ENCODE results near the gene CCDC186.

CCDC186 gene

GRCh38 chr10:114103284-114103683 lies 70.7 kb downstream of the CCDC186 start:
- DNase-seq: no peak

- DNase-seq: no peak
These were observed 71.7 kb downstream of the CCDC186 start for GRCh38 chr10:114102256-114102655.

- no peak for DNase-seq
These were observed 72.9 kb downstream of the CCDC186 start for GRCh38 chr10:114100848-114101741.

GRCh38 chr10:114096864-114097263 lies 77.1 kb downstream of the CCDC186 start:
- DNase-seq: no peak

- no peak for DNase-seq
These were observed 78.3 kb downstream of the CCDC186 start for GRCh38 chr10:114095559-114096337.

- DNase-seq: no peak
These were observed 79.2 kb downstream of the CCDC186 start for GRCh38 chr10:114094795-114095194.

GRCh38 chr10:114087655-114088054 lies 86.3 kb downstream of the CCDC186 start:
- DNase-seq: no peak

GRCh38 chr10:114087255-114087654 lies 86.7 kb downstream of the CCDC186 start:
- DNase-seq: no peak

GRCh38 chr10:114084215-114084614 lies 89.8 kb downstream of the CCDC186 start:
- no peak for DNase-seq

GRCh38 chr10:114083040-114083439 lies 91.0 kb downstream of the CCDC186 start:
- no peak for DNase-seq

- DNase-seq: no peak
These were observed 92.0 kb downstream of the CCDC186 start for GRCh38 chr10:114081911-114082583.

- no peak for DNase-seq
These were observed 94.6 kb downstream of the CCDC186 start for GRCh38 chr10:114079421-114079820.

GRCh38 chr10:114078346-114078745 lies 95.7 kb downstream of the CCDC186 start:
- DNase-seq: no peak

- no peak for DNase-seq
These were observed 96.2 kb downstream of the CCDC186 start for GRCh38 chr10:114077815-114078219.

GRCh38 chr10:114077347-114077746 lies 96.7 kb downstream of the CCDC186 start:
- no peak for DNase-seq

- no peak for DNase-seq
These were observed 98.9 kb downstream of the CCDC186 start for GRCh38 chr10:114075093-114075492.

- DNase-seq: no peak
These were observed 100.4 kb downstream of the CCDC186 start for GRCh38 chr10:114073395-114074186.

GRCh38 chr10:114071178-114071577 lies 102.8 kb downstream of the CCDC186 start:
- DNase-seq: no peak
